SK-N-SH (cell line): ENCODE results near the gene P4HTM.

Experiments used
- CHD2 ChIP-seq: fragments of 150-350 bp; IDR thresholded peaks from 2 replicates; pipeline ENCODE4 v1.6.1; 2018; ENCODE audit warnings: low read length; ENCODE audit not compliant: partially characterized antibody
- EP300 ChIP-seq, 2 experiments: IDR thresholded peaks; 2 replicates each; pipeline versions ENCODE4 v1.4.0 to v1.6.1; 2012; ENCODE audit warnings: borderline replicate concordance in 1 of 2, low read depth in 1 of 2, low read length in 1 of 2
- SIN3A ChIP-seq: IDR thresholded peaks from 2 replicates; pipeline ENCODE4 v1.6.1; 2012; ENCODE audit warnings: low read depth, mild to moderate bottlenecking, low read length, moderate library complexity, borderline replicate concordance
- SMC3 ChIP-seq: IDR thresholded peaks from 2 replicates; pipeline ENCODE4 v1.6.1; 2012; ENCODE audit warnings: low read depth, low read length, improper control_type of control experiment
- TF ChIP-seq, protein P1 (sequence below): fragments of 200-600 bp; sonication (generic); IDR thresholded peaks from 2 replicates; pipeline ENCODE4 v1.6.1; 2017; ENCODE audit warnings: antibody characterized with exemption, mild to moderate bottlenecking, moderate library complexity
- TF ChIP-seq, protein P2 (sequence below): fragments of 150-350 bp; IDR thresholded peaks from 2 replicates; pipeline ENCODE4 v1.6.1; 2017; ENCODE audit warnings: antibody characterized with exemption, low read length, low read depth, borderline replicate concordance

DNA sequence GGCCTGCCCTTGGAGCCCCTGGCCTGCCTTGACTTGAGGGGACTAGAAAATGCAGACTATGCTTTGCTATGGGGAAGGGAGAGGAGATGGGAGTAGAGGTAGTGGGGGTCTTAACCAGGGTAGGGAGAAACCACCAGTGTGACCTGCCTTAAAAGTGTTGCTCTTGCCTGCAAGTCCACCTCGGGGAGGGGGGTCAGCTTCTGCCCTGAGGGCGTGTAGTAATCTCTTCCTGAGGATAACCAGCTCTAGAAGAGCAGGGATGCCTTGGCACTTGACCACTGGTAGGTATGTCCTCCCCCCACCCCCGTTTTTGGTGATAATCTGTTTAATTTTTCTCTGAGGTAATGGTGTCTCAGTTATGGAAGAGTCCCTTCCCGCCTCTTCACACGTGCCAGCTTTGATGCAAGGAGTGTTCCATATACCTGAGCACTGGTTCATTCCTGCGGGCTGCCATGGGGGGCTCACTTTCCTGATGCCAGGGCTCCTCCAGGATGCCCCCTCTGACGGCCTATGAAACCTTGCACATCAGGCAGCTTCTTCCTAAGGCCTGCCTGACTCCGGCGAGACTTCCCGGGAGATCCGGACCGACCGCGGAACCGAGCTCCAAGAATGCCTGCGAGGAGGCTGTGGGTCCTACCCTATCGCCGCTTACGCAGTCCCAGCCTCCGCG is 780 bp upstream of the P4HTM start:
- TF ChIP-seq, protein P1, sequence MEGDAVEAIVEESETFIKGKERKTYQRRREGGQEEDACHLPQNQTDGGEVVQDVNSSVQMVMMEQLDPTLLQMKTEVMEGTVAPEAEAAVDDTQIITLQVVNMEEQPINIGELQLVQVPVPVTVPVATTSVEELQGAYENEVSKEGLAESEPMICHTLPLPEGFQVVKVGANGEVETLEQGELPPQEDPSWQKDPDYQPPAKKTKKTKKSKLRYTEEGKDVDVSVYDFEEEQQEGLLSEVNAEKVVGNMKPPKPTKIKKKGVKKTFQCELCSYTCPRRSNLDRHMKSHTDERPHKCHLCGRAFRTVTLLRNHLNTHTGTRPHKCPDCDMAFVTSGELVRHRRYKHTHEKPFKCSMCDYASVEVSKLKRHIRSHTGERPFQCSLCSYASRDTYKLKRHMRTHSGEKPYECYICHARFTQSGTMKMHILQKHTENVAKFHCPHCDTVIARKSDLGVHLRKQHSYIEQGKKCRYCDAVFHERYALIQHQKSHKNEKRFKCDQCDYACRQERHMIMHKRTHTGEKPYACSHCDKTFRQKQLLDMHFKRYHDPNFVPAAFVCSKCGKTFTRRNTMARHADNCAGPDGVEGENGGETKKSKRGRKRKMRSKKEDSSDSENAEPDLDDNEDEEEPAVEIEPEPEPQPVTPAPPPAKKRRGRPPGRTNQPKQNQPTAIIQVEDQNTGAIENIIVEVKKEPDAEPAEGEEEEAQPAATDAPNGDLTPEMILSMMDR = no peak
- TF ChIP-seq SIN3A = no peak
- no peak for TF ChIP-seq EP300 (IDR thresholded peaks at IDR 0.05; ENCODE audit: borderline replicate concordance in 1 of 2, low read depth in 1 of 2, low read length in 1 of 2)
- no peak for TF ChIP-seq SMC3
- TF ChIP-seq CHD2 = no peak
- TF ChIP-seq, protein P2, sequence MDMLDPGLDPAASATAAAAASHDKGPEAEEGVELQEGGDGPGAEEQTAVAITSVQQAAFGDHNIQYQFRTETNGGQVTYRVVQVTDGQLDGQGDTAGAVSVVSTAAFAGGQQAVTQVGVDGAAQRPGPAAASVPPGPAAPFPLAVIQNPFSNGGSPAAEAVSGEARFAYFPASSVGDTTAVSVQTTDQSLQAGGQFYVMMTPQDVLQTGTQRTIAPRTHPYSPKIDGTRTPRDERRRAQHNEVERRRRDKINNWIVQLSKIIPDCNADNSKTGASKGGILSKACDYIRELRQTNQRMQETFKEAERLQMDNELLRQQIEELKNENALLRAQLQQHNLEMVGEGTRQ = no peak
